Endometrial microvascular endothelial cells (primary cell): ENCODE results near the gene BDNF. TPM values are rescaled to one million over a fixed set of nuclear protein-coding genes. Genes with fewer than 3 reads are reported as not detected.
"Not testable (repeated sequence)": the region's sequence is repeated elsewhere in the genome, so short reads cannot be mapped to it uniquely, and the experiment has no call there.

Experiments
- in situ Hi-C: cut with HindIII; loops from 2 replicates; pipeline ENCODE4 v1.10.0; 2017; ENCODE audit warnings: low sequenced_read_pairs, low pct_unique_long_range_greater_than_20kb; ENCODE audit errors: inconsistent ontology term
- total RNA-seq: library from RNA; depleted of rRNA; stranded (reverse); fragments of >200 nt; gene quantifications from one replicate; pipeline ENCODE4 v1.2.3, GENCODE V29; 2015; ENCODE audit errors: inconsistent ontology term

The BDNF gene
- 6.1 TPM for total RNA-seq

- in situ Hi-C loops = no loop called here
Observed at GRCh38 chr11:27700351-27701301, at the start of gene BDNF. TSS of gene BDNF (minus strand) at chr11:27700455. CDS start at chr11:27658564, 41,891 bp downstream.

- in situ Hi-C loops = no loop called here
Observed at GRCh38 chr11:27740362-27741013, 40.2 kb upstream of the BDNF start.

- in situ Hi-C loops = no loop called here
Observed at GRCh38 chr11:27735281-27735680, 35.0 kb upstream of the BDNF start.

- in situ Hi-C loops = not testable (repeated sequence)
Observed at GRCh38 chr11:27731803-27732202, 31.5 kb upstream of the BDNF start.

- in situ Hi-C loops = no loop called here
Observed at GRCh38 chr11:27726981-27727380, 26.7 kb upstream of the BDNF start.

- in situ Hi-C loops = no loop called here
Observed at GRCh38 chr11:27723687-27724086, 23.4 kb upstream of the BDNF start.

- in situ Hi-C loops = no loop called here
Observed at GRCh38 chr11:27722953-27723344, 22.7 kb upstream of the BDNF start.

GRCh38 chr11:27722117-27722952 lies 22.1 kb upstream of the BDNF start:
- in situ Hi-C loops = no loop called here

GRCh38 chr11:27721264-27722116 lies 21.2 kb upstream of the BDNF start:
- in situ Hi-C loops = no loop called here

- in situ Hi-C loops = no loop called here
Observed at GRCh38 chr11:27720277-27720830, 20.1 kb upstream of the BDNF start.

GRCh38 chr11:27719546-27719925 lies 19.3 kb upstream of the BDNF start:
- in situ Hi-C loops = no loop called here

GRCh38 chr11:27718863-27719545 lies 18.7 kb upstream of the BDNF start:
- in situ Hi-C loops = no loop called here

GRCh38 chr11:27718346-27718862 lies 18.1 kb upstream of the BDNF start:
- in situ Hi-C loops = no loop called here

- in situ Hi-C loops = no loop called here
Observed at GRCh38 chr11:27717801-27718229, 17.6 kb upstream of the BDNF start.

- in situ Hi-C loops = no loop called here
Observed at GRCh38 chr11:27717377-27717776, 17.1 kb upstream of the BDNF start.

GRCh38 chr11:27716835-27717234 lies 16.6 kb upstream of the BDNF start:
- in situ Hi-C loops = no loop called here

- in situ Hi-C loops = no loop called here
Observed at GRCh38 chr11:27716216-27716615, 16.0 kb upstream of the BDNF start.
